Tibial artery (tissue), 4 donors: ENCODE results near the gene PNKP.

Experiments
- DNase-seq, 2 donors: peaks; one replicate each; pipeline ENCODE4 v3.0.0-alpha.2; 2019
- H3K27ac ChIP-seq, 2 donors: fragments of 200-600 bp; sonication (generic) in 1 of 2; 1 replicate in 1 of 2; 2 replicates in 1 of 2; pipeline ENCODE4 v1.5.1; 2018 to 2019; ENCODE audit warnings: mild to moderate bottlenecking in 1 of 2
- H3K27me3 ChIP-seq, 2 donors: fragments of 200-600 bp; sonication (generic) in 1 of 2; one replicate each; pipeline versions ENCODE4 v1.5.1 to v1.6.0; 2016 to 2019
- H3K36me3 ChIP-seq, 3 donors: fragments of 200-600 bp; sonication (generic) in 2 of 3; one replicate each; pipeline ENCODE4 v1.5.1; 2016 to 2019; ENCODE audit warnings: mild to moderate bottlenecking in 2 of 3
- H3K4me1 ChIP-seq, 4 donors: fragments of 200-600 bp; sonication (generic) in 2 of 4; 1 replicate in 3 of 4; 2 replicates in 1 of 4; pipeline ENCODE4 v1.5.1; 2016 to 2019
- H3K4me3 ChIP-seq, 2 donors: fragments of 200-600 bp; sonication (generic) in 1 of 2; 1 replicate in 1 of 2; 2 replicates in 1 of 2; pipeline ENCODE4 v1.5.1; 2018 to 2019; ENCODE audit warnings: mild to moderate bottlenecking in 2 of 2
- H3K9me3 ChIP-seq, 3 donors: fragments of 200-600 bp; sonication (generic) in 1 of 3; one replicate each; pipeline ENCODE4 v1.5.1; 2016 to 2019
- intact Hi-C: fragments of 100-400 bp; cut with DNase I; formaldehyde crosslinking; loops from one replicate; pipeline ENCODE4 v1.15.0; 2023; ENCODE audit warnings: low total_unique reads
- TF ChIP-seq, protein P1 (sequence below), 2 experiments: fragments of 200-600 bp in 1 of 2; fragments of 450-650 bp in 1 of 2; IDR thresholded peaks; one replicate each; pipeline ENCODE4 v1.5.1; 2017 to 2019; ENCODE audit warnings: antibody characterized with exemption in 2 of 2, mild to moderate bottlenecking in 1 of 2, moderate library complexity in 1 of 2

Gene PNKP

DNA sequence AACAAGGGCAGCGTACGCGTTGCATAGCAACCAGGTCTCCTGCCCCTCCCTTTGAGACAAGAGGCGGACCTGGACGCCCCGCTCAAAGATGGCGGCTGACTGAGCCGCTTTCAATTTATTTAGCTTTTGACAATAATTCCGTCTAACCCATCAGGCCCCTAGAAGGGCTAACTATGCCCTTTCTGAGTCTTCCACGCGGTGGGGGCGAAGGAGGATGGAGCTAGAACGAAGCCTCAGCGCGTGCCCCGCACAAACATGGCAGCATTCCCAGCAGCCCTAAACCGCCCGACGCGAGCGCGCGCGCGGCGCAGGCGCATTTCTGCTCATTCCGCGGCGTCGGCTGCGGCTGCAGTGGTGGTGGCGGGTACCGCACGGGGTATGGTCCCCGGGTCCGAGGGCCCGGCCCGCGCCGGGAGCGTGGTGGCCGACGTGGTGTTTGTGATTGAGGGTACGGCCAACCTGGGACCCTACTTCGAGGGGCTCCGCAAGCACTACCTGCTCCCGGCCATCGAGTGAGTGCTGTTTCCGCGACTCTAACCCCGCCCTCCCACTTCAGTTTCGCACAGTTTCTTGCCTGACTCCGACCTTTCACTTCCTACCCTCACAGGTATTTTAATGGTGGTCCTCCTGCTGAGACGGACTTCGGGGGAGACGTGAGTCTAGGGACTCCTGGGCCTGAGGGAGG is 49.3 kb downstream of the PNKP start, which contains the start of gene MED25:
MED25 (plus strand) TSS at position 326 of the 685 bp plus-strand sequence; CDS start at position 379, 53 bp downstream.
- intact Hi-C loops = loop anchor here (5.0 kb wide), 1 partner anchor 54 kb away; no protein-coding TSS in a partner anchor
- Histone ChIP-seq H3K4me1 (peaks cover 0 to 33% (median 14%) of the 10 kb centered on the region in 4 donors), H3K36me3 (peaks cover 0 to 12% (median 3%) of the 10 kb centered on the region in 3 donors), H3K4me3 (peak within 1 kb of the TSS; percentile 71 to 72), H3K9me3 (no peaks in the 10 kb centered on the region), H3K27me3 (no peaks in the 10 kb centered on the region), H3K27ac (peak within 1 kb of the TSS; percentile 94 to 95)
- TF ChIP-seq, protein P1, sequence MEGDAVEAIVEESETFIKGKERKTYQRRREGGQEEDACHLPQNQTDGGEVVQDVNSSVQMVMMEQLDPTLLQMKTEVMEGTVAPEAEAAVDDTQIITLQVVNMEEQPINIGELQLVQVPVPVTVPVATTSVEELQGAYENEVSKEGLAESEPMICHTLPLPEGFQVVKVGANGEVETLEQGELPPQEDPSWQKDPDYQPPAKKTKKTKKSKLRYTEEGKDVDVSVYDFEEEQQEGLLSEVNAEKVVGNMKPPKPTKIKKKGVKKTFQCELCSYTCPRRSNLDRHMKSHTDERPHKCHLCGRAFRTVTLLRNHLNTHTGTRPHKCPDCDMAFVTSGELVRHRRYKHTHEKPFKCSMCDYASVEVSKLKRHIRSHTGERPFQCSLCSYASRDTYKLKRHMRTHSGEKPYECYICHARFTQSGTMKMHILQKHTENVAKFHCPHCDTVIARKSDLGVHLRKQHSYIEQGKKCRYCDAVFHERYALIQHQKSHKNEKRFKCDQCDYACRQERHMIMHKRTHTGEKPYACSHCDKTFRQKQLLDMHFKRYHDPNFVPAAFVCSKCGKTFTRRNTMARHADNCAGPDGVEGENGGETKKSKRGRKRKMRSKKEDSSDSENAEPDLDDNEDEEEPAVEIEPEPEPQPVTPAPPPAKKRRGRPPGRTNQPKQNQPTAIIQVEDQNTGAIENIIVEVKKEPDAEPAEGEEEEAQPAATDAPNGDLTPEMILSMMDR (IDR thresholded peaks at IDR 0.05) = peak; percentile 55 to 78
- peak; percentile 80 to 90 for DNase-seq

GRCh38 chr19:49816590-49816989 is 50.8 kb downstream of the PNKP start:
- intact Hi-C loops = loop anchor here (5.0 kb wide), 1 partner anchor 56 kb away; no protein-coding TSS in a partner anchor
- H3K27ac ChIP-seq = peak overlapping the region; percentile 94 to 95
- H3K9me3 ChIP-seq = no peaks in the 10 kb centered on the region
- TF ChIP-seq, protein P1 (IDR thresholded peaks at IDR 0.05) = no peak
- peak overlapping the region; percentile 71 to 72 for H3K4me3 ChIP-seq
- DNase-seq = no peak
- peaks cover 0 to 42% (median 21%) of the 10 kb centered on the region in 4 donors for H3K4me1 ChIP-seq
- no peaks in the 10 kb centered on the region for H3K27me3 ChIP-seq
- H3K36me3 ChIP-seq = peaks cover 0 to 9% (median 0%) of the 10 kb centered on the region in 3 donors

GRCh38 chr19:49814010-49814409 is 53.4 kb downstream of the PNKP start:
- H3K4me1 ChIP-seq = peaks cover 0 to 43% (median 26%) of the 10 kb centered on the region in 4 donors
- no peaks in the 10 kb centered on the region for H3K36me3 ChIP-seq
- no peaks in the 10 kb centered on the region for H3K27me3 ChIP-seq
- intact Hi-C loops = no loop called here
- TF ChIP-seq, protein P1 (IDR thresholded peaks at IDR 0.05) = no peak
- H3K27ac ChIP-seq = peak overlapping the region; percentile 89 to 91
- DNase-seq = no peak
- no peaks in the 10 kb centered on the region for H3K9me3 ChIP-seq
- H3K4me3 ChIP-seq = peak overlapping the region; percentile 59 to 73

DNA sequence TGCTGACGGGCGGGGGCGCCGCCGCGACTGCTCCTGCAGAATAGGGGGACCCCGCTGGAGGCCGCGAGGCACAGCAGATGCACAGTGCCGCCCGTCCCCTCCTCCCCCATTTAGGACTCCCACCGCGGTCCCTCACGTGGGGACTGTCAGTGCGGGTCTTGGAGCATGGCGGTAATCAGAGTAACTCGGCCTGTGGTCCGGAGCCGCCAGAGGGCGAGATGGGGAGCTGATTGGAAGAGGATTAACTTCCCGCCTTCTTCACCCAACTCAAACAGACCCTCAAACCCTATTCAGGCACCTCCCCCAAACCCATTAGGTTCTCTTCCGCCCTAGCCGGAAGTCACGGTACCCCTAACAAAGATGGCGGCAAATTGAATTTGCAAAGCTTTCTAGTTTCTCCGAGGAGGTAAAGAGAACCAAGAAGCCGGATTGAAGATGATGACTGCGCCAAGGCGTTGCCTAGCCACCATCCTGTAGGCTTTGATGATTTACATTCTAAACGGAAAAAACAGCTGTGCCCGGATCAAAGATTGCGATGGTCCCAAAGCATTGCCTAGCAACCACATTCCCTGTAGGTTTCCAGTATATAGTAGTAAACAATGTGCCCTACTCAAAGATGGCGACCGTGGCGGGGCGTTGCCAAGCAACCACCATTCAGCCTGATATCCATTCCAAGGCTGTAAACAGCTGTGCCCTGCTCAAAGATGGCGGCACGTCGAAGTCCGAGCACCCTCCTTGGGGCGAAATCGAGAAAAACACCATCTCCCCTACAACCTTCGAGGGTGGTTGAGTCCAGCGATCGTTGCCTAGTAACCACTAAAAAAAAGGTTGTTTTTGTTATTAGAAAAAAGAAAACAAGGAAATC is 54.1 kb downstream of the PNKP start, which contains the start of gene FUZ:
FUZ (minus strand) TSS at position 296 of the 865 bp plus-strand sequence; CDS start at position 110, 186 bp downstream.
- peak; percentile 98 for DNase-seq
- Histone ChIP-seq H3K27ac (peak within 1 kb of the TSS; percentile 89 to 91), H3K4me3 (peak within 1 kb of the TSS; percentile 59 to 73), H3K4me1 (peaks cover 0 to 43% (median 24%) of the 10 kb centered on the region in 4 donors), H3K27me3 (no peaks in the 10 kb centered on the region), H3K9me3 (no peaks in the 10 kb centered on the region), H3K36me3 (no peaks in the 10 kb centered on the region)
- intact Hi-C loops = no loop called here
- TF ChIP-seq, protein P1 (IDR thresholded peaks at IDR 0.05) = peak in 1 of 2 experiments; percentile 13

DNA sequence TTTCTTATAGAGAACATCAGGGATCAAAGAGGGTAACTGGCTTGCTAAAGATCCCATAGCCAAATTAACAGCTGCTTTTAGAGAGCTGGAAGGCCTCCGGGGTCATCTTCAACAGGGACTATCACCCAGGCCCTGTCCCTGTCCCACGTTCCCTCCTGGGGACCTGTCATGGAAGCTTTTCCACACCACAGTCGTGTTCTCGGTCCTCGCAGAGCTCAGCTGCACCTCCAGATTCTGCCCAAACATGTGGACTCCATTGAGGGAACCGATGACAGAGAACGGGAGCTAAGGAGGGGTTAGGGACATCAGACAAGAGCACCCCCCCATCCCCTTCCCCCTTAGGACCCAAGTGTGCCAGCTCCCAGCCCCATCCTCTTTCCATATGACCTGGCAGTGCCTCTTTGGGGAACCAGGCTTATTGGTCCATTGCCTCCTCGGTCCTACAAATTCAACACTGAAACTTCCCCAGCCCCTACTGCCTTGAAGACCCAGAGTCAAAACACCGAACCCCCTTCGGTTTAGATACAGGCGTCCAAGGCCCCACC is 54.9 kb downstream of the PNKP start:
- TF ChIP-seq, protein P1 (IDR thresholded peaks at IDR 0.05) = no peak
- H3K27ac ChIP-seq = peak overlapping the region; percentile 89 to 91
- peak overlapping the region; percentile 59 to 73 for H3K4me3 ChIP-seq
- intact Hi-C loops = no loop called here
- no peaks in the 10 kb centered on the region for H3K27me3 ChIP-seq
- DNase-seq = no peak
- H3K9me3 ChIP-seq = no peaks in the 10 kb centered on the region
- peaks cover 0 to 4% (median 0%) of the 10 kb centered on the region in 3 donors for H3K36me3 ChIP-seq
- H3K4me1 ChIP-seq = peaks cover 0 to 44% (median 25%) of the 10 kb centered on the region in 4 donors
